HG03432 (cell line): ENCODE measurements around the gene MMGT1.

Source experiments
- ATAC-seq: cut with Tn5 transposase; IDR thresholded peaks from one replicate; pipeline ENCODE4 v1.9.1; 2021; ENCODE audit warnings: mild to moderate bottlenecking, moderate library complexity; ENCODE audit not compliant: unreplicated experiment

Gene MMGT1

GRCh38 chrX:135973548-135974278, at the start of gene MMGT1:
Gene MMGT1, minus strand, starts transcription at chrX:135973988. Its CDS starts 313 bp downstream, at chrX:135973675.
- ATAC-seq: peak; percentile 90

GRCh38 chrX:136021903-136022302, 48.1 kb upstream of the MMGT1 start:
- peak; percentile 82 for ATAC-seq

GRCh38 chrX:136021160-136021559, 47.4 kb upstream of the MMGT1 start:
- ATAC-seq: peak; percentile 89

DNA sequence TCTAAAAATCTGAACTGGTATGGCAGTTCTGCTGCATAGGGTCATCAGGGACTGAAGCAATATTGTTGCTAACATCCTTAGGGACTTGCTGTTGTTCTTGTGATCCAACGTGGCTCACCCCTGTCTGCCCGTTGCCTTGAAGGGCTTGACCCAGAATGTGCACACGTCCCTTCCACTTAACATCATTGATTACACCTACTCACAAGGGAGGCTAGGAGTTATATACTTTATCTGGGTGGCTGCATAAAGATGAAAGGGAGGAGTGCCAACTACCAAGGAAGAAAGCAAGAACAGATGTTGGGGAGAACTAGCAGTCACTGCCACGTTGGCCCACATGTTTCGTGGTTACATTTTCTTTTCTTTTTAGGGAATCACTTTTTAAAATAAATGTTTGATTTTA, 45.4 kb upstream of the MMGT1 start:
- no peak for ATAC-seq

DNA sequence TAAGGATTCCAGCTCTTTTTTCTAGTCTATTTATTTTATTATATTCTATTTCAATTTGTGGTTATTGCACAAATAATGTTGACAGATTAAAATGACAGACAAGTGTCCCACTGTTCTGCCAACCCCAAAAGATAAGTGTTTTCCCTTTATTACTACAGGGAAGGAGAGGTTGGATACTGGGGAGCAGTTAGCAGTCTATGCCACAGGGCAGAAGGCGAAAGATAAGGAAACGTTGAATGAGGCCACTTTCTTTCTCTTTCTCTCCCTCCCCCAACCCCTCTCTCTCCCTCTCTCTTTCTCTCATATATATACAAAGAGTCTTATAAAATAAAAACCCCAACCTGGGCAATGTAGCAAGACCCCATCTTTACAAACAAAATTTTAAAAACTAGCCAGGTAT, 43.1 kb upstream of the MMGT1 start:
- no peak for ATAC-seq

DNA sequence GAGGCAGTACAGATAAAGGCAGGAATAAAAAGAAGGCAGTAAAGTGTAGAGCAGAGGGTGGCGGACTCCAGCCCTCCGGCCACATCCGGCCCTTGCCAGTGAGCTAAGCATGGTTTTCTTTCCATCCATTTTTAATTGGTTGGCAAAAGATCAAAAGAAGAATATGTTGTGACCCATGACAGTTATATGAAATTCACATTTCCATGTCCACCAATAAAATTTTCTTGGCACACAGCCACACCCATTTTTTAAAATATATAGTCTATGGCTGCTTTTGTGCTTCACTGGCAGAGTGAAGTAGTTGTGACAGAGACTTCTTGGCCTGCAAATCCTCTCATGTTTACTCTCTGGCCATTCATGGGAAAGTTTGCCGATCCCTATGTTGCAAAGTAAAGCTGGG, 41.2 kb upstream of the MMGT1 start:
- no peak for ATAC-seq

DNA sequence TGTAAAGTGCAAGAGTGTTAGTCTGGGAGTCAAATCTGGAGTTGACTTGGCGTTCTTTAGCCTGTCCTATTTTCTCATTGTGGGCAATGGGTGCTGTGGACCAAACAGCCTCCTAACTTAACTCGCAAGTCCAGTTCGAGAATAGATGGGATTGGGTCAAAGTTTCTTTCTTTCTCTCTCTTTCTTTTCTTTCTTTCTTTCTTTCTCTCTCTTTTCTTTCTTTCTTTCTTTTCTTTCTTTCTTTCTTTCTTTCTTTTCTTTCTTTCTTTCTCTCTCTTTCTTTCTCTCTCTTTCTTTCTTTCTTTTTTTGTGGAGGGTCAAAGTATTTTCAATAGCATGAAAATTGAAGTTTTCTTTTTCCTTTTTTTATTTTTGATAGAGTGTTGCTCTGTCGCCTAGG, 14.5 kb upstream of the MMGT1 start:
- ATAC-seq: no peak

GRCh38 chrX:135985973-135986310, 12.2 kb upstream of the MMGT1 start:
- ATAC-seq: no peak

DNA sequence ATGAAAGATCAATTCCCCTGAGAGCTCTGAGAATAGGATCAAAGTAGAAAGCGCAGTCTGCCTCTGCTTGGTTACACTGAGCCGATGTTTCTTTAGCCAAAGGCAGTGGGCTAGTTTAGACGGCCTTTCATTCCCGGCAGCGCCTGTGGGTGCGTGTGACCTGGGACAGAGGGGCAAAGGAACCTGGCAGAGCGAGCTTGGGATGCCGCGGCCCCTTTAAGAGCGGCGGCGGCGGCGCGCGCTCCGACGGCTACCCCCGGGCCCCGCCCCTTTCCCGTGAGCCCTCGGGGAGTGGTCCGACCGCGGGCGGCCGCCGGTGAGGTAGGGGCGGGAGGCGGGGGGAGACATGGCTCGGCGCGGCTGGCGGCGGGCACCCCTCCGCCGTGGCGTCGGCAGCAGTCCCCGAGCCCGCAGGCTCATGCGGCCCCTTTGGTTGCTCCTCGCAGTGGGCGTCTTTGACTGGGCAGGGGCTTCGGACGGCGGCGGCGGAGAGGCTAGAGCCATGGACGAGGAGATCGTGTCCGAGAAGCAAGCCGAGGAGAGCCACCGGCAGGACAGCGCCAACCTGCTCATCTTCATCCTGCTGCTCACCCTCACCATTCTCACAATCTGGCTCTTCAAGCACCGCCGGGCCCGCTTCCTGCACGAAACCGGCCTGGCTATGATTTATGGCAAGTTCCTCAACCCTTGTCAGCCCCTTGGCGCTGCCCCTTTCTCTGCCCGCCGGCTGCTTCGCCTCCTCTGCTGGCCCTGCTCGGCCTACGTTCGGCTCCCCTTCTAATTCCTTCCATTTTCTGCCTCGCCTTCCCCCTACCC, 11.6 kb upstream of the MMGT1 start, which contains the start of gene SLC9A6:
TSS of gene SLC9A6 (plus strand) at position 279 of the 816 bp plus-strand sequence. CDS start at position 503, 224 bp downstream.
- peak; percentile 96 for ATAC-seq

GRCh38 chrX:135984791-135985156, 11.0 kb upstream of the MMGT1 start:
- ATAC-seq: peak; percentile 28

DNA sequence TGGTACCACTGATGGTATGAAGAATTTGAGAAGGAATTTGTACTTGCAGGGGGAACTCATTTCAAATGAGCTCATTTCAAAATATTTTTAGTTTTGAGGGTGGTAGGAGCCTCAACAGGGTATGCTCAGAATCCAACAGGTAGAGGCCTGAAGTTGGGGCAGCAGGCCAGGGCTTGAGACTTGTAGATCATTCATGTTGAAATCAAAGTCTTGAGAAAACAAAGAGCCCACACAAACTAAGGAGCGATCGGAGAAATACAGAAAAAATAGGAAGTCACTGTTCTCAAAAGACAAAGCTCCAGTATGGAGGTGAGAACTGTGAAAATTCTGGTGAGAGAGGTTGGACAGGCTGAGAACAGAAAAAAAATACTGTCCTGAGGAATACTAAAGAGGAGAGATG, 10.5 kb upstream of the MMGT1 start:
- no peak for ATAC-seq

DNA sequence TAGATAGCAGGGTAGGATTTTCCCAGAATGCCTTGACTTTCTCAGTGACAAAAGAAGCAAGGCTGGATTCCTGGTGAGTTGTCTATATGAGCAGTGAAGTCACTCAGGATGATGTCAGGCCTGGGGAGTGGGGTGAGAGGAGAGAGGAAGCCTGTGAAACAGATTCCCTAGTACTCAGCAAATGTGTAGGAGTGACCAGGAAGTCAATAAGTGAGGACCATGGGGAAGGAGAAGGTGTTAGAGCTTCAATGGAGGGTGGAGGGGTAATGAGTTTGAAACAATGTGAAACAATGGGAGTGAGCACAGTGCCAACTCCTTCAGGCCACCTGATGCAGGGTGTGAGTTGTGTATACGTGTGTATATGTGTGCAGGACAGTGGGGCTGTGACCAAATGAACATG, 9.1 kb upstream of the MMGT1 start:
- no peak for ATAC-seq

- no peak for ATAC-seq
Observed at GRCh38 chrX:135981668-135982067, 7.9 kb upstream of the MMGT1 start.

DNA sequence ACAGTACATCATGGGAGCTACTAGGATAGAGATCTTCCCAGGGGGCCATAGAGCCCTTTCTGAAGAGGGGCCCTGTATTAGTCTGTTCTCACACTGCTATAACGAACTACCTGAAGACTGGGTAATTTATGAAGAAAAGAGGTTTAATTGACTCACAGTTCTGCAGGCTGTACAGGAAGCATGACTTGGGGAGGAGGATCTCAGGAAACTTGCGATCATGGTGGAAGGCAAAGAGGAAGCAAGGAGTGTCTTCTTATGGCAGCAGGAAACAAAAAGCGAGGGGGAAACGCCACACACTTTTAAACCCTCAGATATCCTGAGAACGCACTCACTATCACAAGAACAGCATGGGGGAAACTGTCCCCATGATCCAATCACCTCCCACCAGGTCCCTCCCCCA, 7.2 kb upstream of the MMGT1 start:
- no peak for ATAC-seq

DNA sequence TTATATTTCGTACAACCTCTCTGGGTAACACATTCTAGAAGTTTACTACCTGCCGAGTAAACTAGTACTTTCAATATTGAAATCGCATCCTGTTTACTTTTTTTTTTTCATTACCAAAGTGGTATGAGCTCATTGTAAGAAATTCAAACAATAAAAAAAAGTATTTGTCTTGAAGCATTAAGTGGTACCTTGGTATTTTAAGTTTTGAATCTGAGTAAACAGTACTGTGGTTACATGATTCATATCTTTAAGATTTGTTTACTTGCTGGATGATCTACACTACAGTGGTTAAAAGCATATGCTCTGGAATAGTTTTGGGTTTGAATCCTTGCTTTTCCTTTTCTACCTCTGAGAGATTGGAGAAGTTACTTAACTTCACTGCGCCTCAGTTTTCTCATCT, 3.8 kb upstream of the MMGT1 start:
- no peak for ATAC-seq

- ATAC-seq: no peak
Observed at GRCh38 chrX:135975421-135975820, 1.6 kb upstream of the MMGT1 start.

- ATAC-seq: no peak
Observed at GRCh38 chrX:135974279-135974856, 580 bp upstream of the MMGT1 start.

DNA sequence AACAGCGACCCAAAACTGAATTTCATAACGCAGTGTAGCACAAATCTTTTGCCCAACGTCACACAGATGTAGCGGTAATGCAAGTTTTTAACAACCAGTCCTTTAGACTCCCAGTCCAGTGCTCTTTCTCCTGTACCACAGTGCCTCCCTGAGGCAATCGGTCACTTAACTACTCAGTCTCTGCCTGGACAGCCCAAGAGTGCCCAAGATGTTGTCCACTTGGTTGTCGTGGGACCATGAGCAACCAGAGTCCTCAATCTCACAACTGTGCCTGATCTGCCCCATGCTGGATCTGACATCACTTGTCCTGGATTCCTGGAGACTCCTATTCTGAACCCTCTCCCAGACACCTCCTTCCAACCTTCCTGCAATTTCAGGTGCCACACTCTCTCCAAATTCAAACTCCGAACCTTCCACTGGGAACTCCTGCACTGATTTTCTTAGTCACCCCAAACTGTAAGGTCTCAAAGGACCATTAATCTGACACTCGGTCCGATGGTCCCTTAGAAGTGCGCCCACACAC, 702 bp downstream of the MMGT1 start:
- ATAC-seq: peak; percentile 33

DNA sequence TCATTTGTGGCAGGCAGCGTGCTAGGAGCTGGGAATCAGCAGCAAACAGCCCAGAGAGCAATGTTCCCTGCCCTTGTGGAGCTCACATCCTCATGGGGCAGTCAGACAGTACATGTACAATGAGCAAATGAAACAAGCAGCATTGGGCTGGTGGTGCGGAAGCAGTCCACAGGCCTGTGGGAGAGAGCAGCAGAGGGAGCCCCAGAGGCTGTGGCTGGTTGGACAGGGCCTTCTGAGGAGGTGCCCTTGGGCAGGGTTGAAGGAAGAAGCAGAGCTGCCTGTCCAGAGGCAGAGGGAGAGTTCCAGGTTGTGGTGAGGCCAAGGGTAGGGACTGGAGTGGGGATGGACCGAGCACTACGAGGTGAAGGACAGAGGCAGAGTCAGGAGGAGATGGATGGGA, 22.5 kb downstream of the MMGT1 start:
- ATAC-seq: no peak

DNA sequence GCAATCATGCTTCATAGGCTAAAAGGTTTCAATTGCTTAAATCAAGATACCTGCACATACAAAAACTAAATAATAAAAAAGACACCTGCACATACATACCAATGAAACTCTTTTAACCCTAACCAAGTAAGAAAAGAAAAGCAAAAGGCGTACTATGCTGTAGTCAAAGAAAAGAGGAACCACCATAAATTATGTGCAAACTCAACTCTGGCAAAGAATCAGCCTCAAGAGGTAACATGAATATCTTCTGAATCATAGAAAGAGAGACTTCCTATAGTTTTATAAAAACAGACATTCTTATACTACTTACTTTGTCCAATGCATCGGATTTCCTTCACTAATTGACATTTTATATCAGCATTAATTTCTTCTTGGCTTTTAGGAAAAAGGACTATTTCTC, 29.3 kb downstream of the MMGT1 start:
- no peak for ATAC-seq

- peak; percentile 54 for ATAC-seq
Observed at GRCh38 chrX:135931644-135932487, 41.9 kb downstream of the MMGT1 start.
